Nephron progenitor cell (in vitro differentiated cells): ENCODE measurements around the gene LEMD2.

Source experiments
- DNase-seq: peaks from one replicate; pipeline ENCODE4 v3.0.0; 2021
- H3K27ac Mint-ChIP-seq: 2 replicates; pipeline ENCODE4 v1.8.0; 2021; ENCODE audit warnings: mild to moderate bottlenecking, moderate library complexity, mixed read lengths
- H3K27me3 Mint-ChIP-seq: 2 replicates; pipeline ENCODE4 v1.8.0; 2021; ENCODE audit warnings: mild to moderate bottlenecking, low read depth, mixed read lengths; ENCODE audit not compliant: poor library complexity
- H3K36me3 Mint-ChIP-seq: 2 replicates; pipeline ENCODE4 v1.8.0; 2021; ENCODE audit warnings: low read depth, mixed read lengths
- H3K4me1 Mint-ChIP-seq: 2 replicates; pipeline ENCODE4 v1.8.0; 2021; ENCODE audit warnings: mixed read lengths
- H3K4me3 Mint-ChIP-seq: 2 replicates; pipeline ENCODE4 v1.8.0; 2021; ENCODE audit warnings: mild to moderate bottlenecking, moderate library complexity, mixed read lengths
- H3K9me3 Mint-ChIP-seq: 2 replicates; pipeline ENCODE4 v1.8.0; 2021; ENCODE audit warnings: mild to moderate bottlenecking, moderate library complexity, mixed read lengths
- CTCF ChIP-seq: fragments of 200-600 bp; sonication (generic); IDR thresholded peaks from 2 replicates; pipeline ENCODE4 v1.5.0; 2021; ENCODE audit warnings: antibody characterized with exemption

The LEMD2 gene

DNA sequence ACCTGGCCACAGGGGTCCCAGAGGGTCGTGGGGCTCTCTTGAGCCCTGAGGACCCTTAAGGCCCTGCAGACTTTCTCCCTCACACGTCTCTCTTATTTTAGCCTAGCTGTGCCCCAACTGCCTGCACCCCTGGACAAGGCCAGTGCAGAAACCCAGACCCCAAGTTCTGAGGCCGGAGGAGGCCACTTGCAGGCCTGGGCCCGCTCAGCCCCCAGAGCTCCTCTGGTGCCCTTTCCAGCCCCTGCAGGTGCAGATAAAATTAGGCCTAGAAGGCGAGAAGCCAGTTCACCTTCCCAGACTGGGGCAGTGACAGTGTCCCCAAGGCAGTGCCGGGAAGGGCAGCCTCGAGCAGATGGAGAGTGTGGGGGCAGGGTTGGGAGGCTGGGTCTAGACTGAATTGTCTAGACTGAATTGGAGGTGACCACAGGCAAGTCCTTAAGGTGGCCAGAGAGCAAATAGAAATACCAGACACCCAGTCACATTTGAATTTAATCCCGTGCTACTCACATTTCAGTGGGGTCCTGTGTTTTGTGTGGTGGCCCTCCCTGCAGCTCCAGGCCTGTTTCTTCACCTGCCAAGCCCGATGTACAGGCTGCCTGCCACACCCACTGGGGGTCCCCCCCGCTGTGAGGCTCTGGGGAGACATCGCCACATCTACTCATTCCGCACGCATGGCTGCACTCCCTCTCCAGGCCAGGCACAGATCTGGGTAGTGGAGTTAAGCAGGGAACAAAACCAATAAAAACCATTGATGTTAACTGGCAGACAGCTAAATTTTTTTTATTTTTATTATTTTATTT is 33.7 kb downstream of the LEMD2 start:
- no peak overlapping the region for H3K27ac Mint-ChIP-seq
- peaks cover 2% of the 10 kb centered on the region for H3K27me3 Mint-ChIP-seq
- H3K4me1 Mint-ChIP-seq, result peaks cover 90% of the 10 kb centered on the region
- H3K4me3 Mint-ChIP-seq, result peak overlapping the region; percentile 44
- TF ChIP-seq CTCF, result no peak
- no peaks in the 10 kb centered on the region for H3K36me3 Mint-ChIP-seq
- peak; percentile 51 for DNase-seq
- no peaks in the 10 kb centered on the region for H3K9me3 Mint-ChIP-seq

- no peak for TF ChIP-seq CTCF
- Mint-ChIP-seq H3K4me3 (peak overlapping the region; percentile 56), H3K4me1 (peaks cover 90% of the 10 kb centered on the region), H3K27me3 (peaks cover 2% of the 10 kb centered on the region), H3K27ac (peak overlapping the region; percentile 82), H3K36me3 (no peaks in the 10 kb centered on the region), H3K9me3 (no peaks in the 10 kb centered on the region)
- no peak for DNase-seq
These were observed 34.7 kb downstream of the LEMD2 start for GRCh38 chr6:33754222-33754621.

DNA sequence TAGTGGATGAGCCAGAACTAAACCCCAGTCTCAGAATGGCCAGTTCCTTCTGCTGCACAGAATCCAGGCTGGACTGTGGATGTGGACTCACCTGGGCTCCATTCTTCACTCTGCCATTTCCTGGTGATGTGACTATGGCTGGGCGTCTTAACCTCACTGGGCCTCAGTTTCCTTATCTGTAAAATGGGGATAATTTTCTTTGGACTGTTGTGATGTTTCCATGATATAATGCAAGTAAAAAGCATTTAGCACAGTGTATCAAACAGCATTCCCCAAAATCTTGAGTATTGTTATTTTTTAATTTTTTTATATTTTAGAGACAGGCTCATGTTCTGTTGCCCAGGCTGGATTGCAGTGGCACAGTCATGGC is 36.3 kb downstream of the LEMD2 start:
- Mint-ChIP-seq H3K4me3 (no peak overlapping the region), H3K36me3 (no peaks in the 10 kb centered on the region), H3K27me3 (peaks cover 1% of the 10 kb centered on the region), H3K27ac (no peak overlapping the region), H3K4me1 (peaks cover 96% of the 10 kb centered on the region), H3K9me3 (no peaks in the 10 kb centered on the region)
- DNase-seq, result no peak
- TF ChIP-seq CTCF, result no peak

DNA sequence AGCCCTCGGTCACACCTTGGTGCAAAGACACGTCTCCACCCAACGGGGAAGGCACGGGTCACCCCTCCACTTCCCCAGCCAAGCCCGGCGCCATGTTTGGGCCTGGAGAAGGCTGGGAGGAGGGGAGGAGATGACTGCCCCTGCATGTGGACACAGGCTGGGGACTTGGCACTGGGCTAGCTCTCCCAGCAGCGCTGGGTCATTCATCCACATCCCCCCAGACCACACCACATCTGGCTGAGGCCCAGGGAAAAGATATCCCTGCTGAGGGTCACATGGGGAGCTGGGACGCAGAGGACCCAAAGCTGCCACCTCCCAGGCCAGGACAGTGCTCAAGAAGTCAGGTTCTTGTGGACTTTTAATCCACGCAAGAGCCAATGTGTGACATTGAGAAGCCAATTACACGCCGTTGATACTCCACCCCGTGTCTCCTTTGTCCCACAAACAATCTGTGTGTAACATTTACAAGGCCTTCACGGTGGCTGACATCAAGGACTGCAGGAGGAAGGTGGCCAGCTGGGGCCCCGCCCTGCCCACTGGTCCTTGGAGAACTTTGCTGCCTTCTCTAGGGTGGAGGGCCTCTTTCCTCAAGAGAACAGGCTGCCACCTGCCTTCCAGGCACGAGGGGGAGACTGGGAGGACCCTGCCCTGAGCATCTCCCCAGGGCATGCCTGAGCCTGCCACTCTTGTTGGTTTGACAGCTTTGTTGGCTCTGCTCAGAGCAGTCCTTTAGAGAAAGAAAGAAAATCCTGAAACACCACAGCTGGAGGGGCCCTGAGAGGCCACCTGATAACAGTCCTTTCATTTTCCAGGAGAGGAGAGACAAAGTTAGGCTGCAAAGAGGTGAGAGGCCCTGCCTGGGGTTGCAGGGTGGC is 36.9 kb downstream of the LEMD2 start:
- Mint-ChIP-seq H3K9me3 (no peaks in the 10 kb centered on the region), H3K27ac (no peak overlapping the region), H3K36me3 (no peaks in the 10 kb centered on the region), H3K4me1 (peaks cover 96% of the 10 kb centered on the region), H3K4me3 (no peak overlapping the region), H3K27me3 (peaks cover 4% of the 10 kb centered on the region)
- TF ChIP-seq CTCF, result no peak
- no peak for DNase-seq

- peaks cover 7% of the 10 kb centered on the region for H3K27me3 Mint-ChIP-seq
- H3K36me3 Mint-ChIP-seq, result no peaks in the 10 kb centered on the region
- peak overlapping the region; percentile 61 for H3K27ac Mint-ChIP-seq
- no peak for TF ChIP-seq CTCF
- peak overlapping the region; percentile 19 for H3K4me3 Mint-ChIP-seq
- peaks cover 96% of the 10 kb centered on the region for H3K4me1 Mint-ChIP-seq
- no peaks in the 10 kb centered on the region for H3K9me3 Mint-ChIP-seq
- DNase-seq, result no peak
These were observed 38.5 kb downstream of the LEMD2 start for GRCh38 chr6:33750244-33750991.
